ENCODE results near the gene BAIAP2L1.
"Not testable (repeated sequence)": the region's sequence is repeated elsewhere in the genome, so short reads cannot be mapped to it uniquely, and the experiment has no call there.

BAIAP2L1 gene

GRCh38 chr7:98400542-98401340, at the start of gene BAIAP2L1:
BAIAP2L1 (minus strand) TSS chr7:98401090; CDS start chr7:98400852, 238 bp downstream.
- TF ChIP-seq CTCF (IDR thresholded peaks at IDR 0.05; ENCODE audit: extremely low read depth, missing control alignments) = no peak
- peak; percentile 96 for DNase-seq (ENCODE audit: low spot score)

- no peak for TF ChIP-seq CTCF (IDR thresholded peaks at IDR 0.05; ENCODE audit: extremely low read depth, missing control alignments)
- no peak for DNase-seq (ENCODE audit: low spot score)
Measured at GRCh38 chr7:98448766-98449165, 47.9 kb upstream of the BAIAP2L1 start.

- DNase-seq (ENCODE audit: low spot score) = not testable (repeated sequence)
Measured at GRCh38 chr7:98440992-98441391, 40.1 kb upstream of the BAIAP2L1 start.

GRCh38 chr7:98439484-98439883, 38.6 kb upstream of the BAIAP2L1 start:
- TF ChIP-seq CTCF (IDR thresholded peaks at IDR 0.05; ENCODE audit: extremely low read depth, missing control alignments) = no peak
- no peak for DNase-seq (ENCODE audit: low spot score)

GRCh38 chr7:98434087-98434486, 33.2 kb upstream of the BAIAP2L1 start:
- no peak for TF ChIP-seq CTCF (IDR thresholded peaks at IDR 0.05; ENCODE audit: extremely low read depth, missing control alignments)
- DNase-seq (ENCODE audit: low spot score) = no peak

GRCh38 chr7:98429799-98430198, 28.9 kb upstream of the BAIAP2L1 start:
- DNase-seq (ENCODE audit: low spot score) = no peak
- no peak for TF ChIP-seq CTCF (IDR thresholded peaks at IDR 0.05; ENCODE audit: extremely low read depth, missing control alignments)

- no peak for TF ChIP-seq CTCF (IDR thresholded peaks at IDR 0.05; ENCODE audit: extremely low read depth, missing control alignments)
- DNase-seq (ENCODE audit: low spot score) = no peak
Measured at GRCh38 chr7:98423043-98423442, 22.2 kb upstream of the BAIAP2L1 start.

Measured in GM20000 (cell line).